Measurements from ENCODE around the gene DUSP22.

DUSP22 gene

GRCh38 chr6:362924-363249 is 70.6 kb downstream of the DUSP22 start:
- H3K4me3 ChIP-seq (ENCODE audit: low read length): no peak overlapping the region
- H3K36me3 ChIP-seq (ENCODE audit: control insufficient read depth, low read length): no peaks in the 10 kb centered on the region
- H3K9me3 ChIP-seq (ENCODE audit: control insufficient read depth, insufficient read depth, low read length): peaks cover 13% of the 10 kb centered on the region; the same call in 1 of the 2 replicates
- TF ChIP-seq EZH2phosphoT487 (IDR thresholded peaks at IDR 0.05; ENCODE audit: borderline replicate concordance, low read length): no peak
- TF ChIP-seq CTCF (IDR thresholded peaks at IDR 0.05; ENCODE audit: low read depth, low read length, poor library complexity, severe bottlenecking): no peak
- H4K20me1 ChIP-seq (ENCODE audit: control insufficient read depth, insufficient read depth, low read depth, low read length): no peaks in the 10 kb centered on the region
- H3K4me2 ChIP-seq (ENCODE audit: low read length): no peak overlapping the region
- H3K4me1 ChIP-seq (ENCODE audit: control insufficient read depth, low read length): no peaks in the 10 kb centered on the region
- no peak overlapping the region for H3K27ac ChIP-seq (ENCODE audit: low read depth, low read length)
- peaks cover 14% of the 10 kb centered on the region for H3K27me3 ChIP-seq (ENCODE audit: control insufficient read depth, low read length)
- H3K9me2 ChIP-seq (replicated peaks; ENCODE audit: control insufficient read depth, low read length): no peaks in the 10 kb centered on the region
- H3F3A ChIP-seq (ENCODE audit: control insufficient read depth, insufficient read depth): no peaks in the 10 kb centered on the region
- H3K79me2 ChIP-seq (ENCODE audit: control insufficient read depth, low read length): no peaks in the 10 kb centered on the region

- Histone ChIP-seq H3K4me3 (ENCODE audit: low read length) (no peak overlapping the region), H3K9me3 (ENCODE audit: control insufficient read depth, insufficient read depth, low read length) (peaks cover 13% of the 10 kb centered on the region; the same call in 1 of the 2 replicates), H3K4me1 (ENCODE audit: control insufficient read depth, low read length) (no peaks in the 10 kb centered on the region), H4K20me1 (ENCODE audit: control insufficient read depth, insufficient read depth, low read depth, low read length) (no peaks in the 10 kb centered on the region), H3K4me2 (ENCODE audit: low read length) (no peak overlapping the region), H3F3A (ENCODE audit: control insufficient read depth, insufficient read depth) (no peaks in the 10 kb centered on the region), H3K27me3 (ENCODE audit: control insufficient read depth, low read length) (peaks cover 14% of the 10 kb centered on the region), H3K36me3 (ENCODE audit: control insufficient read depth, low read length) (no peaks in the 10 kb centered on the region), H3K9me2 (replicated peaks; ENCODE audit: control insufficient read depth, low read length) (no peaks in the 10 kb centered on the region), H3K27ac (ENCODE audit: low read depth, low read length) (no peak overlapping the region), H3K79me2 (ENCODE audit: control insufficient read depth, low read length) (no peaks in the 10 kb centered on the region)
- TF ChIP-seq EZH2phosphoT487 (IDR thresholded peaks at IDR 0.05; ENCODE audit: borderline replicate concordance, low read length) (no peak), CTCF (IDR thresholded peaks at IDR 0.05; ENCODE audit: low read depth, low read length, poor library complexity, severe bottlenecking) (no peak)
Measured at GRCh38 chr6:363291-363690, 71.0 kb downstream of the DUSP22 start.

GRCh38 chr6:363909-364308 is 71.6 kb downstream of the DUSP22 start:
- TF ChIP-seq CTCF (IDR thresholded peaks at IDR 0.05; ENCODE audit: low read depth, low read length, poor library complexity, severe bottlenecking) (no peak), EZH2phosphoT487 (IDR thresholded peaks at IDR 0.05; ENCODE audit: borderline replicate concordance, low read length) (no peak)
- peaks cover 13% of the 10 kb centered on the region; the same call in 1 of the 2 replicates for H3K9me3 ChIP-seq (ENCODE audit: control insufficient read depth, insufficient read depth, low read length)
- no peaks in the 10 kb centered on the region for H3K36me3 ChIP-seq (ENCODE audit: control insufficient read depth, low read length)
- H3K27ac ChIP-seq (ENCODE audit: low read depth, low read length): no peak overlapping the region
- H3K9me2 ChIP-seq (replicated peaks; ENCODE audit: control insufficient read depth, low read length): no peaks in the 10 kb centered on the region
- no peaks in the 10 kb centered on the region for H3K4me1 ChIP-seq (ENCODE audit: control insufficient read depth, low read length)
- no peak overlapping the region for H3K4me2 ChIP-seq (ENCODE audit: low read length)
- peaks cover 14% of the 10 kb centered on the region for H3K27me3 ChIP-seq (ENCODE audit: control insufficient read depth, low read length)
- no peaks in the 10 kb centered on the region for H4K20me1 ChIP-seq (ENCODE audit: control insufficient read depth, insufficient read depth, low read depth, low read length)
- H3K4me3 ChIP-seq (ENCODE audit: low read length): no peak overlapping the region
- no peaks in the 10 kb centered on the region for H3F3A ChIP-seq (ENCODE audit: control insufficient read depth, insufficient read depth)
- H3K79me2 ChIP-seq (ENCODE audit: control insufficient read depth, low read length): no peaks in the 10 kb centered on the region
